ENCODE results near the gene C3orf38. TPM values are rescaled to one million over a fixed set of nuclear protein-coding genes. Genes with fewer than 3 reads are reported as not detected.
"Not testable (repeated sequence)": the region's sequence is repeated elsewhere in the genome, so short reads cannot be mapped to it uniquely, and the experiment has no call there.

The C3orf38 gene
- total RNA-seq, 1 experiment from 2014 or later = 18.6 TPM

GRCh38 chr3:88167704-88168103, 17.9 kb downstream of the C3orf38 start:
- no peaks in the 10 kb centered on the region for H3K79me2 ChIP-seq (ENCODE audit: low read depth)
- no peak overlapping the region for H3K4me3 ChIP-seq
- no peak for TF ChIP-seq EZH2 (IDR thresholded peaks at IDR 0.05; ENCODE audit: low read depth)
- TF ChIP-seq, protein P1, sequence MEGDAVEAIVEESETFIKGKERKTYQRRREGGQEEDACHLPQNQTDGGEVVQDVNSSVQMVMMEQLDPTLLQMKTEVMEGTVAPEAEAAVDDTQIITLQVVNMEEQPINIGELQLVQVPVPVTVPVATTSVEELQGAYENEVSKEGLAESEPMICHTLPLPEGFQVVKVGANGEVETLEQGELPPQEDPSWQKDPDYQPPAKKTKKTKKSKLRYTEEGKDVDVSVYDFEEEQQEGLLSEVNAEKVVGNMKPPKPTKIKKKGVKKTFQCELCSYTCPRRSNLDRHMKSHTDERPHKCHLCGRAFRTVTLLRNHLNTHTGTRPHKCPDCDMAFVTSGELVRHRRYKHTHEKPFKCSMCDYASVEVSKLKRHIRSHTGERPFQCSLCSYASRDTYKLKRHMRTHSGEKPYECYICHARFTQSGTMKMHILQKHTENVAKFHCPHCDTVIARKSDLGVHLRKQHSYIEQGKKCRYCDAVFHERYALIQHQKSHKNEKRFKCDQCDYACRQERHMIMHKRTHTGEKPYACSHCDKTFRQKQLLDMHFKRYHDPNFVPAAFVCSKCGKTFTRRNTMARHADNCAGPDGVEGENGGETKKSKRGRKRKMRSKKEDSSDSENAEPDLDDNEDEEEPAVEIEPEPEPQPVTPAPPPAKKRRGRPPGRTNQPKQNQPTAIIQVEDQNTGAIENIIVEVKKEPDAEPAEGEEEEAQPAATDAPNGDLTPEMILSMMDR (conservative IDR thresholded peaks at IDR 0.05) = no peak
- H3K27me3 ChIP-seq (ENCODE audit: insufficient read depth, low read depth) = no peaks in the 10 kb centered on the region
- no peak overlapping the region for H3K27ac ChIP-seq
- no TSS peak for BruUV-seq (replicated peaks)
- no peak for DNase-seq
- intact Hi-C loops (cut with micrococcal nuclease; ENCODE audit: unreplicated experiment) = no loop called here
- no peak overlapping the region for H2AFZ ChIP-seq
- H3K9me2 ChIP-seq (ENCODE audit: insufficient read depth) = no peaks in the 10 kb centered on the region
- ChIA-PET POLR2A (ENCODE audit: unreplicated experiment) (no interaction called here), CTCF (no interaction called here)
- H3F3A ChIP-seq (ENCODE audit: insufficient read depth, low read depth) = no peaks in the 10 kb centered on the region
- H3K9me3 ChIP-seq (ENCODE audit: insufficient read depth, low read depth) = no peaks in the 10 kb centered on the region
- H3K4me1 ChIP-seq (replicated peaks; ENCODE audit: insufficient read depth) = no peaks in the 10 kb centered on the region
- no peak overlapping the region for H3K4me2 ChIP-seq
- H4K20me1 ChIP-seq (ENCODE audit: insufficient read depth) = no peaks in the 10 kb centered on the region
- 0 out of 2 replicates have a peak, but pooled peaks cover under 1% of the 10 kb centered on the region for H3K36me3 ChIP-seq (ENCODE audit: low read depth)

- CTCF ChIA-PET = no interaction called here
- no peak overlapping the region for H3K27ac ChIP-seq
These were observed 18.4 kb downstream of the C3orf38 start for GRCh38 chr3:88168171-88168570.

GRCh38 chr3:88180398-88180999, 30.7 kb downstream of the C3orf38 start:
- Histone ChIP-seq H2AFZ (no peak overlapping the region), H3K36me3 (ENCODE audit: low read depth) (no peaks in the 10 kb centered on the region), H3K9me3 (ENCODE audit: insufficient read depth, low read depth) (no peaks in the 10 kb centered on the region), H3K27me3 (ENCODE audit: insufficient read depth, low read depth) (no peaks in the 10 kb centered on the region), H3F3A (ENCODE audit: insufficient read depth, low read depth) (no peaks in the 10 kb centered on the region), H3K4me3 (no peak overlapping the region), H3K27ac (no peak overlapping the region), H4K20me1 (ENCODE audit: insufficient read depth) (no peaks in the 10 kb centered on the region), H3K9me2 (ENCODE audit: insufficient read depth) (no peaks in the 10 kb centered on the region), H3K4me2 (no peak overlapping the region), H3K4me1 (replicated peaks; ENCODE audit: insufficient read depth) (no peaks in the 10 kb centered on the region), H3K79me2 (ENCODE audit: low read depth) (no peaks in the 10 kb centered on the region)
- ChIA-PET POLR2A (ENCODE audit: unreplicated experiment) (interaction anchor here (0.6 kb wide), 1 partner anchor 123 kb away, joined by 3 read pairs; no protein-coding TSS in a partner anchor), CTCF (no interaction called here)
- intact Hi-C loops (cut with micrococcal nuclease; ENCODE audit: unreplicated experiment) = no loop called here
- DNase-seq = no peak
- TF ChIP-seq, protein P1 (conservative IDR thresholded peaks at IDR 0.05) = peak; percentile 33; the same call in 1 of the 2 replicates
- TF ChIP-seq EZH2 (IDR thresholded peaks at IDR 0.05; ENCODE audit: low read depth) = no peak
- no TSS peak for BruUV-seq (replicated peaks)

More at GRCh38 chr3:88168171-88168570, 18.4 kb downstream of the C3orf38 start:
- POLR2A ChIA-PET (ENCODE audit: unreplicated experiment) = no interaction called here
- Histone ChIP-seq H3K4me1 (replicated peaks; ENCODE audit: insufficient read depth) (no peaks in the 10 kb centered on the region), H3K4me2 (no peak overlapping the region), H3K4me3 (no peak overlapping the region), H3F3A (ENCODE audit: insufficient read depth, low read depth) (no peaks in the 10 kb centered on the region), H4K20me1 (ENCODE audit: insufficient read depth) (no peaks in the 10 kb centered on the region), H3K79me2 (ENCODE audit: low read depth) (no peaks in the 10 kb centered on the region), H2AFZ (no peak overlapping the region), H3K36me3 (ENCODE audit: low read depth) (no peaks in the 10 kb centered on the region), H3K27me3 (ENCODE audit: insufficient read depth, low read depth) (no peaks in the 10 kb centered on the region), H3K9me2 (ENCODE audit: insufficient read depth) (no peaks in the 10 kb centered on the region), H3K9me3 (ENCODE audit: insufficient read depth, low read depth) (no peaks in the 10 kb centered on the region)
- TF ChIP-seq EZH2 (IDR thresholded peaks at IDR 0.05; ENCODE audit: low read depth) = no peak
- TF ChIP-seq, protein P1 (conservative IDR thresholded peaks at IDR 0.05) = no peak
- DNase-seq = no peak
- BruUV-seq (replicated peaks) = no TSS peak
- intact Hi-C loops (cut with micrococcal nuclease; ENCODE audit: unreplicated experiment) = no loop called here

DNA sequence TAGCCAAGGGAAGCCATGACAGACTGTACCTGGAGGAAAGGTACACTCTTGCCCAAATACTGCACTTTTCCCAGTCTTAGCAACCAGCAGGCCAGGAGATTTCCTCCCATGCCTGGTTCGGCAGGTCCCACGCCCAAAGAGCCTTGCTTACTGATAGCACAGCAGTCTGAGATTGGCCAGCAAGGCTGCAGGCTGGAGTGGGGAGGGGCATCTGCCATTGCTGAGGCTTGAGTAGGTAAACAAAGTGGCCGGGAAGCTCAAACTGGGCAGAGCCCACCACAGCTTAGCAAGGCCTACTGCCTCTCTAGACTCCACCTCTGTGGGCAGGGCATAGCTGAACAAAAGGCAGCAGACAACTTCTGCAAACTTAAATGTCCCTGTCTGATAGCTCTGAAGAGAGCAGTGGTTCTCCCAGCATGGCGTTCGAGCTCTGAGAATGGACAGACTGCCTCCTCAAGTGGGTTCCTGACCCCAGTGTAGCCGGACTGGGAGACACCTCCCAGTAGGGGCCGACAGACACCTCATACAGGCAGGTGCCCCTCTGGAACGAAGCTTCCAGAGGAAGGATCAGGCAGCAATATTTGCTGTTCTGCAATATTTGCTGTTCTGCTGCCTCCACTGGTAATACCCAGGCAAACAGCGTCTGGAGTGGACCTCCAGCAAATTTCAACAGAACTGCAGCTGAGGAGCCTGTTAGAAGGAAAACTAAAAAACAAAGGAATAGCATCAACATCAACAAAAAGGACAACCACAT, 32.6 kb downstream of the C3orf38 start:
- H2AFZ ChIP-seq; CTCF ChIA-PET; POLR2A ChIA-PET (ENCODE audit: unreplicated experiment): not testable (repeated sequence)

More for the DNA sequence above, 32.6 kb downstream of the C3orf38 start:
- H3K4me1 ChIP-seq (replicated peaks; ENCODE audit: insufficient read depth); H3K79me2 ChIP-seq (ENCODE audit: low read depth); H3F3A ChIP-seq (ENCODE audit: insufficient read depth, low read depth); H3K36me3 ChIP-seq (ENCODE audit: low read depth); H4K20me1 ChIP-seq (ENCODE audit: insufficient read depth); DNase-seq; H3K4me2 ChIP-seq; H3K27me3 ChIP-seq (ENCODE audit: insufficient read depth, low read depth); intact Hi-C loops (cut with micrococcal nuclease; ENCODE audit: unreplicated experiment); H3K9me3 ChIP-seq (ENCODE audit: insufficient read depth, low read depth); H3K4me3 ChIP-seq; BruUV-seq (replicated peaks); H3K27ac ChIP-seq; H3K9me2 ChIP-seq (ENCODE audit: insufficient read depth): not testable (repeated sequence)
